Liver (tissue), 9 donors: ENCODE measurements around the gene SMC1A. TPM values are rescaled to one million over a fixed set of nuclear protein-coding genes. Genes with fewer than 3 reads are reported as not detected.
"Not testable (repeated sequence)": the region's sequence is repeated elsewhere in the genome, so short reads cannot be mapped to it uniquely, and the experiment has no call there.

Source experiments
- DNase-seq: peaks from one replicate; pipeline ENCODE4 v3.0.0-alpha.2; 2017; ENCODE audit warnings: low spot score
- H3K27ac ChIP-seq, 2 donors: one replicate each; pipeline ENCODE4 v1.7.0; 2013; ENCODE audit warnings: inconsistent platforms in 2 of 2, low read length in 2 of 2, control low read depth in 1 of 2, low read depth in 1 of 2, mild to moderate bottlenecking in 1 of 2
- H3K27me3 ChIP-seq, 4 donors: one replicate each; pipeline versions ENCODE4 v1.6.1 to v1.7.0; 2013; ENCODE audit warnings: low read length in 3 of 4, inconsistent platforms in 1 of 4, mild to moderate bottlenecking in 1 of 4, moderate library complexity in 1 of 4; ENCODE audit not compliant: control insufficient read depth in 4 of 4, insufficient read depth in 4 of 4
- H3K36me3 ChIP-seq, 4 donors: one replicate each; pipeline versions ENCODE4 v1.6.1 to v1.7.0; 2013; ENCODE audit warnings: low read length in 3 of 4, mild to moderate bottlenecking in 3 of 4, low read depth in 1 of 4, moderate library complexity in 1 of 4; ENCODE audit not compliant: control insufficient read depth in 4 of 4, insufficient read depth in 3 of 4
- H3K4me1 ChIP-seq, 4 donors: one replicate each; pipeline versions ENCODE4 v1.6.1 to v1.7.0; 2013; ENCODE audit warnings: low read length in 3 of 4, mild to moderate bottlenecking in 3 of 4, moderate library complexity in 1 of 4; ENCODE audit not compliant: control insufficient read depth in 4 of 4, insufficient read depth in 4 of 4
- H3K4me3 ChIP-seq, 3 donors: one replicate each; pipeline versions ENCODE4 v1.6.1 to v1.7.0; 2013; ENCODE audit warnings: low read length in 3 of 3, control low read depth in 1 of 3, low read depth in 1 of 3, mild to moderate bottlenecking in 1 of 3
- H3K9ac ChIP-seq, 2 donors: one replicate each; pipeline ENCODE4 v1.7.0; 2013; ENCODE audit warnings: low read length in 2 of 2, mild to moderate bottlenecking in 2 of 2, moderate library complexity in 2 of 2, control low read depth in 1 of 2, low read depth in 1 of 2
- H3K9me3 ChIP-seq, 4 donors: one replicate each; pipeline versions ENCODE4 v1.6.1 to v1.7.0; 2013; ENCODE audit warnings: low read length in 3 of 4; ENCODE audit not compliant: control insufficient read depth in 4 of 4
- EGR1 ChIP-seq, 2 donors: IDR thresholded peaks; 2 replicates each; pipeline ENCODE4 v1.6.1; 2016 to 2018; ENCODE audit warnings: antibody characterized with exemption in 2 of 2, low read depth in 2 of 2
- FOXA1 ChIP-seq: IDR thresholded peaks from 2 replicates; pipeline ENCODE4 v1.6.1; 2016; ENCODE audit warnings: antibody characterized with exemption
- FOXA2 ChIP-seq: IDR thresholded peaks from 2 replicates; pipeline ENCODE4 v1.6.1; 2016; ENCODE audit warnings: antibody characterized with exemption
- GABPA ChIP-seq, 2 donors: IDR thresholded peaks in 1 of 2; conservative IDR thresholded peaks in 1 of 2; 2 replicates each; pipeline ENCODE4 v1.6.1; 2016; ENCODE audit warnings: antibody characterized with exemption in 2 of 2, mild to moderate bottlenecking in 1 of 2, moderate library complexity in 1 of 2
- HNF4A ChIP-seq, 2 donors: conservative IDR thresholded peaks; 2 replicates each; pipeline ENCODE4 v1.6.1; 2016; ENCODE audit warnings: antibody characterized with exemption in 2 of 2, mild to moderate bottlenecking in 2 of 2
- HNF4G ChIP-seq: IDR thresholded peaks from 2 replicates; pipeline ENCODE4 v1.6.1; 2016; ENCODE audit warnings: antibody characterized with exemption
- JUND ChIP-seq, 2 donors: IDR thresholded peaks; 2 replicates each; pipeline ENCODE4 v1.6.1; 2016; ENCODE audit warnings: antibody characterized with exemption in 2 of 2
- MAX ChIP-seq: IDR thresholded peaks from 2 replicates; pipeline ENCODE4 v1.6.1; 2016; ENCODE audit warnings: antibody characterized with exemption
- NR2F2 ChIP-seq: IDR thresholded peaks from 2 replicates; pipeline ENCODE4 v1.6.1; 2016; ENCODE audit warnings: antibody characterized with exemption
- RAD21 ChIP-seq, 2 donors: IDR thresholded peaks; 2 replicates each; pipeline ENCODE4 v1.6.1; 2016; ENCODE audit warnings: antibody characterized with exemption in 2 of 2, mild to moderate bottlenecking in 2 of 2
- REST ChIP-seq: IDR thresholded peaks from 2 replicates; pipeline ENCODE4 v1.6.1; 2016; ENCODE audit warnings: antibody characterized with exemption, mild to moderate bottlenecking
- RXRA ChIP-seq, 2 donors: IDR thresholded peaks; 2 replicates each; pipeline ENCODE4 v1.6.1; 2017 to 2018; ENCODE audit warnings: antibody characterized with exemption in 2 of 2, mild to moderate bottlenecking in 1 of 2
- SP1 ChIP-seq: IDR thresholded peaks from 2 replicates; pipeline ENCODE4 v1.6.1; 2018; ENCODE audit warnings: antibody characterized with exemption, mild to moderate bottlenecking
- TAF1 ChIP-seq: conservative IDR thresholded peaks from 2 replicates; pipeline ENCODE4 v1.6.1; 2016; ENCODE audit warnings: antibody characterized with exemption, mild to moderate bottlenecking
- YY1 ChIP-seq: IDR thresholded peaks from 2 replicates; pipeline ENCODE4 v1.6.1; 2016; ENCODE audit warnings: antibody characterized with exemption, mild to moderate bottlenecking
- WGBS: extraction: QIAGEN DNeasy Blood & Tissue Kit; methylation state at CpG from one replicate; pipeline ENCODE4 v1.1.7; 2013; 5-methylcytosine and 5-hydroxymethylcytosine counted together
- polyA plus RNA-seq, 2 donors: library from polyadenylated mRNA; stranded (reverse) in 1 of 2; unstranded in 1 of 2; fragments of 200-250 nt in 1 of 2; fragments of >200 nt in 1 of 2; fragmentation: Nextera tagmentation in 1 of 2; extraction: Ambion mirVana in 1 of 2; gene quantifications; one replicate each; pipeline versions ENCODE4 v1.2.1 to v1.2.3, GENCODE V29; 2013 to 2015
- total RNA-seq, 2 donors: library from RNA; depleted of rRNA; stranded (reverse); fragments of >200 nt; gene quantifications; one replicate each; pipeline ENCODE4 v1.2.3, GENCODE V29; 2014
- TF ChIP-seq, protein P1 (sequence below): fragments of 150-350 bp; IDR thresholded peaks from 2 replicates; pipeline ENCODE4 v1.5.1; 2017; ENCODE audit warnings: improper control_type of control experiment, low read depth, low read length; ENCODE audit not compliant: missing input control
- TF ChIP-seq, protein P2 (sequence below): IDR thresholded peaks from 2 replicates; pipeline ENCODE4 v1.6.1; 2016; ENCODE audit warnings: antibody characterized with exemption
- TF ChIP-seq, protein P3 (sequence below): IDR thresholded peaks from 2 replicates; pipeline ENCODE4 v1.6.1; 2016; ENCODE audit warnings: antibody characterized with exemption
- donor health status: healthy.
- donor health status: healthy.
- donor health status: healthy.
- donor health status: healthy.
- donor health status: healthy.

SMC1A gene
- total and polyA plus RNA-seq, 4 donors = 11.0 to 25.6 (median 18.2) TPM

DNA sequence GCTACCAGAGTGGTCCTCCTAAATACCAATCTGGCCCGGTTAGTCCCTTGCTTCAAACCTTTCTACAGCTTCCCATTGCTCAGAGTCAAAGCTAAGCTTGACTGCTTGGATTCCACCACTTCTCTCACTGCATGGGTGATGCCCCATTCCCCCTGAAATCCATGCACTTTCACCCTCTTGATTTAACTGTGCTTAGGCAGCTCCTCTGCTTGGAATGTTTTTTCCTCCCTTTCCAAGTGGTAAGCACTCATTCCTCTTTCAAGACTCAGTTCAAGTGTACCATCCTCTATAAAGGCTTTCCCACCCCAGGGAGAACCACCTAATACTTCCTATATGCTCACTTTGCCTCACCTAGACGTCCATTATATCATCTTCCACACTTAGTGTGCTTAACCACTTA is 49.1 kb downstream of the SMC1A start:
- no peaks in the 10 kb centered on the region for H3K4me1 ChIP-seq

GRCh38 chrX:53366454-53366853 is 56.0 kb downstream of the SMC1A start:
- H3K9me3 ChIP-seq, H3K4me3 ChIP-seq, H3K36me3 ChIP-seq, H3K27me3 ChIP-seq, H3K4me1 ChIP-seq, DNase-seq, H3K9ac ChIP-seq, H3K27ac ChIP-seq: not testable (repeated sequence)
- 97% methylated on average over 1 of the region's 1 CpG for WGBS

More for the DNA sequence above, 49.1 kb downstream of the SMC1A start:
- Histone ChIP-seq H3K36me3 (peaks cover 3 to 9% (median 4%) of the 10 kb centered on the region in 4 donors), H3K9me3 (no peaks in the 10 kb centered on the region), H3K27me3 (no peaks in the 10 kb centered on the region), H3K4me3 (no peak overlapping the region), H3K9ac (no peak overlapping the region), H3K27ac (no peak overlapping the region)
- TF ChIP-seq, protein P1, sequence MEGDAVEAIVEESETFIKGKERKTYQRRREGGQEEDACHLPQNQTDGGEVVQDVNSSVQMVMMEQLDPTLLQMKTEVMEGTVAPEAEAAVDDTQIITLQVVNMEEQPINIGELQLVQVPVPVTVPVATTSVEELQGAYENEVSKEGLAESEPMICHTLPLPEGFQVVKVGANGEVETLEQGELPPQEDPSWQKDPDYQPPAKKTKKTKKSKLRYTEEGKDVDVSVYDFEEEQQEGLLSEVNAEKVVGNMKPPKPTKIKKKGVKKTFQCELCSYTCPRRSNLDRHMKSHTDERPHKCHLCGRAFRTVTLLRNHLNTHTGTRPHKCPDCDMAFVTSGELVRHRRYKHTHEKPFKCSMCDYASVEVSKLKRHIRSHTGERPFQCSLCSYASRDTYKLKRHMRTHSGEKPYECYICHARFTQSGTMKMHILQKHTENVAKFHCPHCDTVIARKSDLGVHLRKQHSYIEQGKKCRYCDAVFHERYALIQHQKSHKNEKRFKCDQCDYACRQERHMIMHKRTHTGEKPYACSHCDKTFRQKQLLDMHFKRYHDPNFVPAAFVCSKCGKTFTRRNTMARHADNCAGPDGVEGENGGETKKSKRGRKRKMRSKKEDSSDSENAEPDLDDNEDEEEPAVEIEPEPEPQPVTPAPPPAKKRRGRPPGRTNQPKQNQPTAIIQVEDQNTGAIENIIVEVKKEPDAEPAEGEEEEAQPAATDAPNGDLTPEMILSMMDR = no peak
- TF ChIP-seq TAF1 (no peak), GABPA (IDR thresholded peaks at IDR 0.05 in 1 of 2, conservative IDR thresholded peaks at IDR 0.05 in 1 of 2) (no peak), RAD21 (IDR thresholded peaks at IDR 0.05) (no peak), EGR1 (IDR thresholded peaks at IDR 0.05; ENCODE audit: low read depth in 2 of 2) (no peak), NR2F2 (no peak), SP1 (no peak), REST (no peak), FOXA2 (no peak), FOXA1 (no peak), RXRA (IDR thresholded peaks at IDR 0.05) (no peak), HNF4A (conservative IDR thresholded peaks at IDR 0.05) (no peak), HNF4G (no peak), MAX (no peak), YY1 (no peak), JUND (IDR thresholded peaks at IDR 0.05) (no peak)
- TF ChIP-seq, protein P2, sequence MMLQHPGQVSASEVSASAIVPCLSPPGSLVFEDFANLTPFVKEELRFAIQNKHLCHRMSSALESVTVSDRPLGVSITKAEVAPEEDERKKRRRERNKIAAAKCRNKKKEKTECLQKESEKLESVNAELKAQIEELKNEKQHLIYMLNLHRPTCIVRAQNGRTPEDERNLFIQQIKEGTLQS = no peak
- TF ChIP-seq, protein P3, sequence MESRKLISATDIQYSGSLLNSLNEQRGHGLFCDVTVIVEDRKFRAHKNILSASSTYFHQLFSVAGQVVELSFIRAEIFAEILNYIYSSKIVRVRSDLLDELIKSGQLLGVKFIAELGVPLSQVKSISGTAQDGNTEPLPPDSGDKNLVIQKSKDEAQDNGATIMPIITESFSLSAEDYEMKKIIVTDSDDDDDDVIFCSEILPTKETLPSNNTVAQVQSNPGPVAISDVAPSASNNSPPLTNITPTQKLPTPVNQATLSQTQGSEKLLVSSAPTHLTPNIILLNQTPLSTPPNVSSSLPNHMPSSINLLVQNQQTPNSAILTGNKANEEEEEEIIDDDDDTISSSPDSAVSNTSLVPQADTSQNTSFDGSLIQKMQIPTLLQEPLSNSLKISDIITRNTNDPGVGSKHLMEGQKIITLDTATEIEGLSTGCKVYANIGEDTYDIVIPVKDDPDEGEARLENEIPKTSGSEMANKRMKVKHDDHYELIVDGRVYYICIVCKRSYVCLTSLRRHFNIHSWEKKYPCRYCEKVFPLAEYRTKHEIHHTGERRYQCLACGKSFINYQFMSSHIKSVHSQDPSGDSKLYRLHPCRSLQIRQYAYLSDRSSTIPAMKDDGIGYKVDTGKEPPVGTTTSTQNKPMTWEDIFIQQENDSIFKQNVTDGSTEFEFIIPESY = no peak
- no peak for DNase-seq
- 72% methylated on average over 2 of the region's 2 CpGs for WGBS
